IMR-90 (cell line): ENCODE measurements around the gene CST3. TPM values are rescaled to one million over a fixed set of nuclear protein-coding genes. Genes with fewer than 3 reads are reported as not detected.

Source experiments
- ELK1 ChIP-seq: fragments of 150-350 bp; IDR thresholded peaks from 2 replicates; pipeline ENCODE4 v1.6.1; 2016; ENCODE audit warnings: low read depth, mild to moderate bottlenecking, low read length, moderate library complexity, borderline replicate concordance
- RAD21 ChIP-seq: IDR thresholded peaks from 2 replicates; pipeline ENCODE4 v1.6.1; 2012; ENCODE audit warnings: low read length, improper control_type of control experiment
- polyA plus RNA-seq, 3 experiments: library from polyadenylated mRNA; depleted of rRNA; stranded (reverse); fragments of >200 nt; gene quantifications; 2 replicates each; pipeline ENCODE4 v1.2.3, GENCODE V29; 2012; ENCODE audit warnings: low replicate concordance in 1 of 3
- total RNA-seq: library from RNA; depleted of rRNA; stranded (reverse); fragments of >200 nt; gene quantifications from 2 replicates; pipeline ENCODE4 v1.2.3, GENCODE V29; 2012

Gene CST3
- total and polyA plus RNA-seq, 2 of the 4 experiments (the other 2 are of a cell fraction), result 26.0 to 471 TPM

GRCh38 chr20:23641936-23642751 lies 4.4 kb upstream of the CST3 start (continued):
- TF ChIP-seq ELK1, result no peak
- no peak for TF ChIP-seq RAD21
